Fibroblast of skin of right quadriceps (primary cell): ENCODE results near the gene ADPGK.
"Not testable (repeated sequence)": the region's sequence is repeated elsewhere in the genome, so short reads cannot be mapped to it uniquely, and the experiment has no call there.

Source experiments
- DNase-seq: peaks from one replicate; pipeline ENCODE4 v3.0.0-alpha.2; 2013

Gene ADPGK

GRCh38 chr15:72737723-72738122, 45.8 kb downstream of the ADPGK start:
- no peak for DNase-seq

- DNase-seq, result no peak
Observed at GRCh38 chr15:72737061-72737460, 46.5 kb downstream of the ADPGK start.

- no peak for DNase-seq
Observed at GRCh38 chr15:72735111-72735510, 48.4 kb downstream of the ADPGK start.

GRCh38 chr15:72733941-72734738, 49.4 kb downstream of the ADPGK start:
- DNase-seq, result no peak

- no peak for DNase-seq
Observed at GRCh38 chr15:72732516-72732915, 51.0 kb downstream of the ADPGK start.

- DNase-seq, result no peak
Observed at GRCh38 chr15:72732086-72732485, 51.5 kb downstream of the ADPGK start.

GRCh38 chr15:72728821-72729220, 54.7 kb downstream of the ADPGK start:
- no peak for DNase-seq

- DNase-seq, result not testable (repeated sequence)
Observed at GRCh38 chr15:72728249-72728648, 55.3 kb downstream of the ADPGK start.

- DNase-seq, result no peak
Observed at GRCh38 chr15:72727154-72727553, 56.4 kb downstream of the ADPGK start.

- not testable (repeated sequence) for DNase-seq
Observed at GRCh38 chr15:72725851-72726250, 57.7 kb downstream of the ADPGK start.

- no peak for DNase-seq
Observed at GRCh38 chr15:72725446-72725845, 58.1 kb downstream of the ADPGK start.

GRCh38 chr15:72724028-72724427, 59.5 kb downstream of the ADPGK start:
- no peak for DNase-seq

GRCh38 chr15:72722071-72722696, 61.4 kb downstream of the ADPGK start:
- peak; percentile 63 for DNase-seq

- not testable (repeated sequence) for DNase-seq
Observed at GRCh38 chr15:72708551-72709303, 74.8 kb downstream of the ADPGK start.

- peak; percentile 51 for DNase-seq
Observed at GRCh38 chr15:72706266-72706665, 77.3 kb downstream of the ADPGK start.
